AML-193 (cell line): ENCODE measurements around the gene MKI67.

Source experiments
- DNase-seq, 2 experiments: peaks; one replicate each; lab custom pipeline; 2025; lab: John Stamatoyannopoulos, UW

MKI67 gene

GRCh38 chr10:128052696-128053095 lies 73.5 kb downstream of the MKI67 start:
- DNase-seq: no peak

GRCh38 chr10:128051548-128051947 lies 74.7 kb downstream of the MKI67 start:
- DNase-seq: peak; percentile 24 to 30

- peak; percentile 85 to 88 for DNase-seq
Measured at GRCh38 chr10:128050936-128051335, 75.3 kb downstream of the MKI67 start.

GRCh38 chr10:128050121-128050516 lies 76.1 kb downstream of the MKI67 start:
- no peak for DNase-seq

DNA sequence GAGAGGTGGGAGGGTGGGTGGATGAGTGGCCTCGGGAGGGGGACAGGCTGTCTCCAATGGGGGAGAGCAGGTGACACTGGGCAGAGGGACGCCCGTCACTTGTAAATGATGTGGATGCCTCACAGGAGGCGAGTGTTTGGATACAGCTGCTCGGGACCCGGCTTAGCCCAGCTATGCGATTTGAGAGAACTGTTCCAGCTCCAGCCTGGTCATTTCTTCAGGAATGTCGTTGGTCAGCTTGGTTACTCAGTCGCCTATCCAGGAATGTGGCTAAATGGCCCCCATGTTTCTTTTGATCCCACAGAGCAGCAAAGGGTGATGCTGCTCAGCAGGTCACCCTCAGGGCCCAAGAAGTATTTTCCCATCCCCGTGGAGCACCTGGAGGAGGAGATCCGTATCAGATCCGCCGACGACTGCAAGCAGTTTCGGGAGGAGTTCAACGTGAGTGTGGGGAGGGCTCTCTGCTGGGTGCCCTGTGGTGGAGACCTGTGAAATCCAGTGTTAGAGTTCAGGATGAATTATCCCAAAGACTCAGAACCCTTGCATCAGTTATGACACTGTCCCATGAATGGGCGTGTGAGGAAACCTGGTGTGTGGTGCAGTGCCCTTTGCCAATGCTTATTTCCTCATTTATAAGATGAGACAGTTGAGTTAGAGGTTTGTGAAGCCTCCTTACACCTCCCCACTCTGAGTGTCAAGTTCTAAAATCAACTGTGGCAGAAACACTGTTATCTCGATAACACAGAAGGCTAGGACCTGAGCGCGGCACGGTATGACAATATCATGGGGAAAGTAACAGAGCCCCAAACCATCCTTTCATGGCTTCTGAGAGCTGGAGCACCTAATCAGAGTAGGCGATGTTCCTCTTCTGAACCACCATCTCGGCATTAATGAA lies 76.8 kb downstream of the MKI67 start:
- DNase-seq: peak; percentile 76 to 80

GRCh38 chr10:128048819-128049210 lies 77.4 kb downstream of the MKI67 start:
- no peak for DNase-seq

GRCh38 chr10:128047991-128048818 lies 78.0 kb downstream of the MKI67 start:
- DNase-seq: peak; percentile 84 to 91

- DNase-seq: peak; percentile 84 to 92
Measured at GRCh38 chr10:128047351-128047750, 78.9 kb downstream of the MKI67 start.

GRCh38 chr10:128046953-128047290 lies 79.3 kb downstream of the MKI67 start:
- no peak for DNase-seq
